GM23338 (cell line): ENCODE data around the gene NME9. TPM values are rescaled to one million over a fixed set of nuclear protein-coding genes. Genes with fewer than 3 reads are reported as not detected.

ENCODE experiments used
- ATAC-seq: fragments of 200-7000 bp; cut with Tn5 transposase; 3 replicates; pipeline ENCODE4 v1.9.1; 2020
- DNase-seq: peaks from one replicate; pipeline ENCODE4 v3.0.0-alpha.2; 2015; ENCODE audit warnings: low spot score
- H2AFZ ChIP-seq: fragments of 200-600 bp; sonication (generic); 2 replicates; pipeline ENCODE4 v1.8.0; 2016; ENCODE audit warnings: antibody characterized with exemption, mild to moderate bottlenecking, moderate library complexity
- H3F3A ChIP-seq: fragments of 200-600 bp; sonication (generic); replicated peaks from 2 replicates; pipeline ENCODE4 v1.8.0; 2017; ENCODE audit warnings: antibody characterized with exemption, mixed run types, low read depth
- H3K27ac ChIP-seq: fragments of 200-600 bp; sonication (generic); 2 replicates; pipeline ENCODE4 v1.6.1; 2016; ENCODE audit warnings: low read depth
- H3K27me3 ChIP-seq: fragments of 200-600 bp; sonication (generic); 2 replicates; pipeline ENCODE4 v1.8.0; 2016; ENCODE audit warnings: mild to moderate bottlenecking, mixed run types, moderate library complexity; ENCODE audit not compliant: insufficient read depth
- H3K36me3 ChIP-seq: fragments of 200-600 bp; sonication (generic); 2 replicates; pipeline ENCODE4 v1.8.0; 2016; ENCODE audit warnings: mild to moderate bottlenecking; ENCODE audit not compliant: insufficient read depth
- H3K4me1 ChIP-seq: fragments of 200-600 bp; sonication (generic); 2 replicates; pipeline ENCODE4 v1.8.0; 2016; ENCODE audit warnings: mild to moderate bottlenecking, moderate library complexity; ENCODE audit not compliant: insufficient read depth
- H3K4me2 ChIP-seq: fragments of 200-600 bp; sonication (generic); 2 replicates; pipeline ENCODE4 v1.7.1; 2017; ENCODE audit warnings: mixed run types
- H3K4me3 ChIP-seq: fragments of 200-600 bp; sonication (generic); 2 replicates; pipeline ENCODE4 v1.6.1; 2016; ENCODE audit warnings: mixed run types
- H3K79me2 ChIP-seq: fragments of 200-600 bp; sonication (generic); replicated peaks from 2 replicates; pipeline ENCODE4 v1.8.0; 2017; ENCODE audit warnings: mild to moderate bottlenecking; ENCODE audit not compliant: insufficient read depth
- H3K9me2 ChIP-seq: fragments of 200-600 bp; sonication (generic); 2 replicates; pipeline ENCODE4 v1.8.0; 2017; ENCODE audit not compliant: insufficient read depth
- H4K20me1 ChIP-seq: fragments of 200-600 bp; sonication (generic); replicated peaks from 2 replicates; pipeline ENCODE4 v1.8.0; 2017; ENCODE audit warnings: mild to moderate bottlenecking; ENCODE audit not compliant: insufficient read depth
- H3K27ac Mint-ChIP-seq: 2 replicates; pipeline ENCODE4 v1.8.0; 2020; ENCODE audit warnings: inconsistent platforms, mild to moderate bottlenecking, moderate library complexity, mixed read lengths
- H3K27me3 Mint-ChIP-seq: 3 replicates; pipeline ENCODE4 v1.8.0; 2022; ENCODE audit warnings: low read depth, mild to moderate bottlenecking, moderate library complexity, mixed read lengths, inconsistent platforms; ENCODE audit not compliant: insufficient read depth, poor library complexity
- H3K36me3 Mint-ChIP-seq: 3 replicates; pipeline ENCODE4 v1.8.0; 2021; ENCODE audit warnings: low read depth, mild to moderate bottlenecking, inconsistent platforms, moderate library complexity, mixed read lengths
- H3K4me1 Mint-ChIP-seq: 3 replicates; pipeline ENCODE4 v1.8.0; 2020; ENCODE audit warnings: mild to moderate bottlenecking, inconsistent platforms, mixed read lengths
- H3K4me3 Mint-ChIP-seq: 3 replicates; pipeline ENCODE4 v1.8.0; 2021; ENCODE audit warnings: moderate library complexity, mild to moderate bottlenecking, inconsistent platforms, mixed read lengths
- H3K9me3 Mint-ChIP-seq: 3 replicates; pipeline ENCODE4 v1.8.0; 2020; ENCODE audit warnings: moderate library complexity, mild to moderate bottlenecking, inconsistent platforms, mixed read lengths
- CREB1 ChIP-seq: fragments of 250-450 bp; sonication (Bioruptor Pico); IDR thresholded peaks from 2 replicates; pipeline ENCODE4 v1.5.0; 2020; ENCODE audit warnings: low read depth, mild to moderate bottlenecking, moderate library complexity
- EZH2 ChIP-seq: fragments of 200-600 bp; sonication (generic); IDR thresholded peaks from one replicate; pipeline ENCODE4 v1.8.0; 2017; ENCODE audit warnings: antibody characterized with exemption, mild to moderate bottlenecking, low read depth; ENCODE audit not compliant: unreplicated experiment
- EZH2phosphoT487 ChIP-seq: fragments of 200-600 bp; sonication (generic); IDR thresholded peaks from one replicate; pipeline ENCODE4 v1.8.1; 2018; ENCODE audit warnings: antibody characterized with exemption; ENCODE audit not compliant: unreplicated experiment
- JUNB ChIP-seq: IDR thresholded peaks from one replicate; pipeline ENCODE4 v1.6.1; 2016; ENCODE audit warnings: antibody characterized with exemption; ENCODE audit not compliant: unreplicated experiment
- NANOG ChIP-seq: IDR thresholded peaks from 2 replicates; pipeline ENCODE4 v1.6.1; 2016; ENCODE audit warnings: antibody characterized with exemption, borderline replicate concordance
- POLR2AphosphoS5 ChIP-seq: IDR thresholded peaks from 2 replicates; pipeline ENCODE4 v1.6.1; 2016; ENCODE audit warnings: antibody characterized with exemption, low read depth
- STAT1 ChIP-seq: IDR thresholded peaks from one replicate; pipeline ENCODE4 v1.6.1; 2016; ENCODE audit warnings: antibody characterized with exemption; ENCODE audit not compliant: unreplicated experiment
- ZNF114 ChIP-seq: fragments of 250-450 bp; sonication (Bioruptor Pico); IDR thresholded peaks from 2 replicates; pipeline ENCODE4 v1.5.0; 2020; ENCODE audit warnings: mild to moderate bottlenecking, moderate library complexity
- ZNF331 ChIP-seq: fragments of 250-450 bp; sonication (Bioruptor Pico); IDR thresholded peaks from 2 replicates; pipeline ENCODE4 v1.5.0; 2020; ENCODE audit warnings: low read depth, mild to moderate bottlenecking, moderate library complexity
- polyA plus RNA-seq: library from polyadenylated mRNA; unstranded; fragments of >200 nt; fragmentation: Nextera tagmentation; extraction: Ambion mirVana; gene quantifications from 2 replicates; pipeline ENCODE4 v1.2.1, GENCODE V29; 2016
- total RNA-seq: library from RNA; depleted of rRNA; stranded (reverse); fragments of >200 nt; shearing (Covaris generic); gene quantifications from 2 replicates; pipeline ENCODE4 v1.2.3, GENCODE V29; 2014
- TF ChIP-seq, protein P1 (sequence below), 2 experiments: fragments of 200-600 bp in 1 of 2; sonication (generic) in 1 of 2; conservative IDR thresholded peaks; 2 replicates each; pipeline versions ENCODE4 v1.5.1 to v1.6.1; 2016 to 2017; ENCODE audit warnings: antibody characterized with exemption in 2 of 2, low read depth in 2 of 2, mild to moderate bottlenecking in 2 of 2, moderate library complexity in 1 of 2
- TF ChIP-seq, protein P2 (sequence below): IDR thresholded peaks from one replicate; pipeline ENCODE4 v1.6.1; 2018; ENCODE audit warnings: antibody characterized with exemption; ENCODE audit not compliant: unreplicated experiment
- TF ChIP-seq, protein P3 (sequence below): fragments of 250-450 bp; sonication (Bioruptor Pico); IDR thresholded peaks from 2 replicates; pipeline ENCODE4 v1.5.0; 2020; ENCODE audit warnings: mild to moderate bottlenecking, moderate library complexity

Gene NME9
- total and polyA plus RNA-seq, 2 experiments from 2014 or later = 0.14 to 2.0 TPM

DNA sequence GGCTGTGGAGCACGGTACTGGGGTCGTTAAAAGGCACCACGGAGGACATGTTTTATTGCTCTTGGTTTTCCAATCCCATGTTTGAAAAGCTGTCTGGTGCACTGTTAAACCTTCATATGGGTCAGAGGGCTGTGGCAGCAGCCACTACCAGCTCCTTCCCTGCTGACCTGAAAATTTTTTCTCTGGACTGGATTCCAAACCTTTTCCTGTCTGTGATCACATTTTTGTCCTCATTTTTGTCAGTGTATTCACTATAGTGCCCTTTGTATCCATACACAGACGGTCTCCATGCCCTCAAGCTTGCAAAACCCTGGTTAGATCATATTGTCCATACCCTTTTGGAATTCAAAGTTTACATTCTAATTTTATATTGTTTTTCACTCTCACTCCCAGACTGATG lies 70.5 kb downstream of the NME9 start (continued):
- TF ChIP-seq, protein P1, sequence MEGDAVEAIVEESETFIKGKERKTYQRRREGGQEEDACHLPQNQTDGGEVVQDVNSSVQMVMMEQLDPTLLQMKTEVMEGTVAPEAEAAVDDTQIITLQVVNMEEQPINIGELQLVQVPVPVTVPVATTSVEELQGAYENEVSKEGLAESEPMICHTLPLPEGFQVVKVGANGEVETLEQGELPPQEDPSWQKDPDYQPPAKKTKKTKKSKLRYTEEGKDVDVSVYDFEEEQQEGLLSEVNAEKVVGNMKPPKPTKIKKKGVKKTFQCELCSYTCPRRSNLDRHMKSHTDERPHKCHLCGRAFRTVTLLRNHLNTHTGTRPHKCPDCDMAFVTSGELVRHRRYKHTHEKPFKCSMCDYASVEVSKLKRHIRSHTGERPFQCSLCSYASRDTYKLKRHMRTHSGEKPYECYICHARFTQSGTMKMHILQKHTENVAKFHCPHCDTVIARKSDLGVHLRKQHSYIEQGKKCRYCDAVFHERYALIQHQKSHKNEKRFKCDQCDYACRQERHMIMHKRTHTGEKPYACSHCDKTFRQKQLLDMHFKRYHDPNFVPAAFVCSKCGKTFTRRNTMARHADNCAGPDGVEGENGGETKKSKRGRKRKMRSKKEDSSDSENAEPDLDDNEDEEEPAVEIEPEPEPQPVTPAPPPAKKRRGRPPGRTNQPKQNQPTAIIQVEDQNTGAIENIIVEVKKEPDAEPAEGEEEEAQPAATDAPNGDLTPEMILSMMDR (conservative IDR thresholded peaks at IDR 0.05; ENCODE audit: low read depth in 2 of 2) = no peak
- TF ChIP-seq EZH2 = no peak
- TF ChIP-seq CREB1 = no peak
- TF ChIP-seq STAT1 = no peak
- no peak for TF ChIP-seq POLR2AphosphoS5
- no peak for TF ChIP-seq ZNF114

DNA sequence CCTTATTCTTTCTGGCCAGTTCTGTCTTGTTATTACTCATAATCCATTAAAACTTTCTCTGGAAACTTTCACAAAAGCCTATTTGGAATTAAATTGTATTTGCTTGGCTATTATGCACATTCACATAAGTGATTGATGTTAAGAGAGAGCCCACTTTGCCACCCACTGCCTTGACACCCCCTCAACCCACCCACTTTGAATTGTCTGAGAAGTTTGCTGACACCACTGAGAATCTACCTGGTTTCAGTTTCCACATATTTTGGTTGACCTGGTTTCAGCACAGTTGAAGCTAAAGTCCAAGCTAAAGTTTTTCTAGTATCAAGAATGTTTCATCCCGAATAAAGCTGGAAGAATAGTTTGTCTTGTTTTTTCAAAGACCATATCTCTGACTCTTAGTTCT lies 71.7 kb downstream of the NME9 start:
- Histone ChIP-seq H3K79me2 (no peaks in the 10 kb centered on the region), H3K36me3 (no peaks in the 10 kb centered on the region), H3K27ac (no peak overlapping the region), H3K27me3 (no peaks in the 10 kb centered on the region), H3K4me2 (no peak overlapping the region), H4K20me1 (no peaks in the 10 kb centered on the region), H3K4me3 (no peak overlapping the region), H3K4me1 (no peaks in the 10 kb centered on the region), H2AFZ (no peak overlapping the region), H3K9me2 (no peaks in the 10 kb centered on the region), H3F3A (no peaks in the 10 kb centered on the region)
- H3K36me3 Mint-ChIP-seq = no peaks in the 10 kb centered on the region
- H3K27me3 Mint-ChIP-seq = peaks cover 3% of the 10 kb centered on the region
- DNase-seq = no peak
- H3K4me3 Mint-ChIP-seq = no peak overlapping the region
- H3K9me3 Mint-ChIP-seq = no peaks in the 10 kb centered on the region
- H3K27ac Mint-ChIP-seq = no peak overlapping the region
- no peaks in the 10 kb centered on the region; the same call in 2 of the 3 replicates for H3K4me1 Mint-ChIP-seq
- no peak for ATAC-seq
- TF ChIP-seq, protein P1 (conservative IDR thresholded peaks at IDR 0.05; ENCODE audit: low read depth in 2 of 2) = no peak
- TF ChIP-seq ZNF114 (no peak), EZH2phosphoT487 (no peak), NANOG (no peak), ZNF331 (no peak), JUNB (no peak), EZH2 (no peak), POLR2AphosphoS5 (no peak)
- TF ChIP-seq, protein P2, sequence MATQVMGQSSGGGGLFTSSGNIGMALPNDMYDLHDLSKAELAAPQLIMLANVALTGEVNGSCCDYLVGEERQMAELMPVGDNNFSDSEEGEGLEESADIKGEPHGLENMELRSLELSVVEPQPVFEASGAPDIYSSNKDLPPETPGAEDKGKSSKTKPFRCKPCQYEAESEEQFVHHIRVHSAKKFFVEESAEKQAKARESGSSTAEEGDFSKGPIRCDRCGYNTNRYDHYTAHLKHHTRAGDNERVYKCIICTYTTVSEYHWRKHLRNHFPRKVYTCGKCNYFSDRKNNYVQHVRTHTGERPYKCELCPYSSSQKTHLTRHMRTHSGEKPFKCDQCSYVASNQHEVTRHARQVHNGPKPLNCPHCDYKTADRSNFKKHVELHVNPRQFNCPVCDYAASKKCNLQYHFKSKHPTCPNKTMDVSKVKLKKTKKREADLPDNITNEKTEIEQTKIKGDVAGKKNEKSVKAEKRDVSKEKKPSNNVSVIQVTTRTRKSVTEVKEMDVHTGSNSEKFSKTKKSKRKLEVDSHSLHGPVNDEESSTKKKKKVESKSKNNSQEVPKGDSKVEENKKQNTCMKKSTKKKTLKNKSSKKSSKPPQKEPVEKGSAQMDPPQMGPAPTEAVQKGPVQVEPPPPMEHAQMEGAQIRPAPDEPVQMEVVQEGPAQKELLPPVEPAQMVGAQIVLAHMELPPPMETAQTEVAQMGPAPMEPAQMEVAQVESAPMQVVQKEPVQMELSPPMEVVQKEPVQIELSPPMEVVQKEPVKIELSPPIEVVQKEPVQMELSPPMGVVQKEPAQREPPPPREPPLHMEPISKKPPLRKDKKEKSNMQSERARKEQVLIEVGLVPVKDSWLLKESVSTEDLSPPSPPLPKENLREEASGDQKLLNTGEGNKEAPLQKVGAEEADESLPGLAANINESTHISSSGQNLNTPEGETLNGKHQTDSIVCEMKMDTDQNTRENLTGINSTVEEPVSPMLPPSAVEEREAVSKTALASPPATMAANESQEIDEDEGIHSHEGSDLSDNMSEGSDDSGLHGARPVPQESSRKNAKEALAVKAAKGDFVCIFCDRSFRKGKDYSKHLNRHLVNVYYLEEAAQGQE = no peak
- TF ChIP-seq, protein P3, sequence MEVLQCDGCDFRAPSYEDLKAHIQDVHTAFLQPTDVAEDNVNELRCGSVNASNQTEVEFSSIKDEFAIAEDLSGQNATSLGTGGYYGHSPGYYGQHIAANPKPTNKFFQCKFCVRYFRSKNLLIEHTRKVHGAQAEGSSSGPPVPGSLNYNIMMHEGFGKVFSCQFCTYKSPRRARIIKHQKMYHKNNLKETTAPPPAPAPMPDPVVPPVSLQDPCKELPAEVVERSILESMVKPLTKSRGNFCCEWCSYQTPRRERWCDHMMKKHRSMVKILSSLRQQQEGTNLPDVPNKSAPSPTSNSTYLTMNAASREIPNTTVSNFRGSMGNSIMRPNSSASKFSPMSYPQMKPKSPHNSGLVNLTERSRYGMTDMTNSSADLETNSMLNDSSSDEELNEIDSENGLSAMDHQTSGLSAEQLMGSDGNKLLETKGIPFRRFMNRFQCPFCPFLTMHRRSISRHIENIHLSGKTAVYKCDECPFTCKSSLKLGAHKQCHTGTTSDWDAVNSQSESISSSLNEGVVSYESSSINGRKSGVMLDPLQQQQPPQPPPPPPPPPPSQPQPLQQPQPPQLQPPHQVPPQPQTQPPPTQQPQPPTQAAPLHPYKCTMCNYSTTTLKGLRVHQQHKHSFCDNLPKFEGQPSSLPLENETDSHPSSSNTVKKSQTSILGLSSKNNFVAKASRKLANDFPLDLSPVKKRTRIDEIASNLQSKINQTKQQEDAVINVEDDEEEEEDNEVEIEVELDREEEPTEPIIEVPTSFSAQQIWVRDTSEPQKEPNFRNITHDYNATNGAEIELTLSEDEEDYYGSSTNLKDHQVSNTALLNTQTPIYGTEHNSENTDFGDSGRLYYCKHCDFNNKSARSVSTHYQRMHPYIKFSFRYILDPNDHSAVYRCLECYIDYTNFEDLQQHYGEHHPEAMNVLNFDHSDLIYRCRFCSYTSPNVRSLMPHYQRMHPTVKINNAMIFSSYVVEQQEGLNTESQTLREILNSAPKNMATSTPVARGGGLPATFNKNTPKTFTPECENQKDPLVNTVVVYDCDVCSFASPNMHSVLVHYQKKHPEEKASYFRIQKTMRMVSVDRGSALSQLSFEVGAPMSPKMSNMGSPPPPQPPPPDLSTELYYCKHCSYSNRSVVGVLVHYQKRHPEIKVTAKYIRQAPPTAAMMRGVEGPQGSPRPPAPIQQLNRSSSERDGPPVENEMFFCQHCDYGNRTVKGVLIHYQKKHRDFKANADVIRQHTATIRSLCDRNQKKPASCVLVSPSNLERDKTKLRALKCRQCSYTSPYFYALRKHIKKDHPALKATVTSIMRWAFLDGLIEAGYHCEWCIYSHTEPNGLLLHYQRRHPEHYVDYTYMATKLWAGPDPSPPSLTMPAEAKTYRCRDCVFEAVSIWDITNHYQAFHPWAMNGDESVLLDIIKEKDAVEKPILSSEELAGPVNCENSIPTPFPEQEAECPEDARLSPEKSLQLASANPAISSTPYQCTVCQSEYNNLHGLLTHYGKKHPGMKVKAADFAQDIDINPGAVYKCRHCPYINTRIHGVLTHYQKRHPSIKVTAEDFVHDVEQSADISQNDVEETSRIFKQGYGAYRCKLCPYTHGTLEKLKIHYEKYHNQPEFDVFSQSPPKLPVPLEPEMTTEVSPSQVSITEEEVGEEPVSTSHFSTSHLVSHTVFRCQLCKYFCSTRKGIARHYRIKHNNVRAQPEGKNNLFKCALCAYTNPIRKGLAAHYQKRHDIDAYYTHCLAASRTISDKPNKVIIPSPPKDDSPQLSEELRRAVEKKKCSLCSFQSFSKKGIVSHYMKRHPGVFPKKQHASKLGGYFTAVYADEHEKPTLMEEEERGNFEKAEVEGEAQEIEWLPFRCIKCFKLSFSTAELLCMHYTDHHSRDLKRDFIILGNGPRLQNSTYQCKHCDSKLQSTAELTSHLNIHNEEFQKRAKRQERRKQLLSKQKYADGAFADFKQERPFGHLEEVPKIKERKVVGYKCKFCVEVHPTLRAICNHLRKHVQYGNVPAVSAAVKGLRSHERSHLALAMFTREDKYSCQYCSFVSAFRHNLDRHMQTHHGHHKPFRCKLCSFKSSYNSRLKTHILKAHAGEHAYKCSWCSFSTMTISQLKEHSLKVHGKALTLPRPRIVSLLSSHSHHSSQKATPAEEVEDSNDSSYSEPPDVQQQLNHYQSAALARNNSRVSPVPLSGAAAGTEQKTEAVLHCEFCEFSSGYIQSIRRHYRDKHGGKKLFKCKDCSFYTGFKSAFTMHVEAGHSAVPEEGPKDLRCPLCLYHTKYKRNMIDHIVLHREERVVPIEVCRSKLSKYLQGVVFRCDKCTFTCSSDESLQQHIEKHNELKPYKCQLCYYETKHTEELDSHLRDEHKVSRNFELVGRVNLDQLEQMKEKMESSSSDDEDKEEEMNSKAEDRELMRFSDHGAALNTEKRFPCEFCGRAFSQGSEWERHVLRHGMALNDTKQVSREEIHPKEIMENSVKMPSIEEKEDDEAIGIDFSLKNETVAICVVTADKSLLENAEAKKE = no peak
